HepG2 (cell line): ENCODE results near the gene PRM3. TPM values are rescaled to one million over a fixed set of nuclear protein-coding genes. Genes with fewer than 3 reads are reported as not detected.

ENCODE experiments used
- FOXA3 ChIP-seq: IDR thresholded peaks from 2 replicates; pipeline ENCODE4 v1.6.1; 2016; ENCODE audit warnings: missing genetic modification reagents, missing compliant biosample characterization
- FOXJ3 ChIP-seq: sonication (generic); formaldehyde crosslinking; IDR thresholded peaks from 2 replicates; pipeline ENCODE4 v1.4.0; 2020; ENCODE audit warnings: missing genetic modification reagents, mild to moderate bottlenecking, borderline replicate concordance
- FOXM1 ChIP-seq: sonication (generic); formaldehyde crosslinking; IDR thresholded peaks from 2 replicates; pipeline ENCODE4 v1.5.0; 2020; ENCODE audit warnings: missing genetic modification reagents
- HMG20A ChIP-seq: IDR thresholded peaks from 2 replicates; pipeline ENCODE4 v1.6.1; 2016; ENCODE audit warnings: borderline replicate concordance
- MLLT10 ChIP-seq: sonication (generic); formaldehyde crosslinking; IDR thresholded peaks from 2 replicates; pipeline ENCODE4 v1.4.0; 2020; ENCODE audit warnings: missing genetic modification reagents
- NR2F1 ChIP-seq, 2 experiments: fragments of 450-650 bp in 1 of 2; formaldehyde crosslinking in 1 of 2; IDR thresholded peaks; 2 replicates each; pipeline versions ENCODE4 v1.5.0 to v1.6.1; 2016 to 2020; ENCODE audit warnings: mild to moderate bottlenecking in 1 of 2, missing compliant biosample characterization in 1 of 2, missing genetic modification reagents in 1 of 2, moderate library complexity in 1 of 2
- PHF8 ChIP-seq: sonication (generic); formaldehyde crosslinking; IDR thresholded peaks from 2 replicates; pipeline ENCODE4 v1.5.0; 2020; ENCODE audit warnings: missing genetic modification reagents
- PPARG ChIP-seq: conservative IDR thresholded peaks from 2 replicates; pipeline ENCODE4 v1.6.1; 2016; ENCODE audit warnings: missing biosample characterization, missing genetic modification reagents
- RAD21 ChIP-seq: fragments of 450-650 bp; formaldehyde crosslinking; IDR thresholded peaks from 2 replicates; pipeline ENCODE4 v1.5.0; 2020; ENCODE audit warnings: mild to moderate bottlenecking
- RARA ChIP-seq: IDR thresholded peaks from 2 replicates; pipeline ENCODE4 v1.6.1; 2016; ENCODE audit warnings: missing genetic modification reagents, missing compliant biosample characterization
- RFXAP ChIP-seq: sonication (generic); formaldehyde crosslinking; IDR thresholded peaks from 2 replicates; pipeline ENCODE4 v1.4.0; 2020; ENCODE audit warnings: missing genetic modification reagents, borderline replicate concordance
- SALL1 ChIP-seq: sonication (generic); formaldehyde crosslinking; IDR thresholded peaks from 2 replicates; pipeline ENCODE4 v1.8.0; 2022; ENCODE audit warnings: mild to moderate bottlenecking, missing genetic modification reagents
- SNAPC2 ChIP-seq: sonication (generic); formaldehyde crosslinking; IDR thresholded peaks from 2 replicates; pipeline ENCODE4 v1.8.1; 2022; ENCODE audit warnings: mild to moderate bottlenecking, missing genetic modification reagents
- ZBTB42 ChIP-seq: sonication (generic); formaldehyde crosslinking; IDR thresholded peaks from 2 replicates; pipeline ENCODE4 v1.5.0; 2020; ENCODE audit warnings: mild to moderate bottlenecking, missing genetic modification reagents
- ZNF121 ChIP-seq: sonication (generic); formaldehyde crosslinking; IDR thresholded peaks from 2 replicates; pipeline ENCODE4 v1.5.0; 2020; ENCODE audit warnings: mild to moderate bottlenecking, missing genetic modification reagents
- ZNF160 ChIP-seq: sonication (generic); formaldehyde crosslinking; IDR thresholded peaks from 2 replicates; pipeline ENCODE4 v1.8.0; 2022; ENCODE audit warnings: mild to moderate bottlenecking, inconsistent platforms, missing genetic modification reagents
- ZNF234 ChIP-seq: sonication (generic); formaldehyde crosslinking; conservative IDR thresholded peaks from 2 replicates; pipeline ENCODE4 v1.5.1; 2020; ENCODE audit warnings: mild to moderate bottlenecking, missing genetic modification reagents
- polyA plus RNA-seq, 8 experiments: library from polyadenylated mRNA; depleted of rRNA in 3 of 8; stranded (reverse) in 7 of 8; unstranded in 1 of 8; fragments of >200 nt; fragmentation: Illumina TruSeq in 4 of 8; extraction: Trizol in 4 of 8; gene quantifications; 2 replicates each; pipeline versions ENCODE4 v1.2.1 to v1.2.3, GENCODE V29; 2011 to 2016; ENCODE audit warnings: low read depth in 4 of 8, missing spikeins in 1 of 8, mixed read lengths in 1 of 8; ENCODE audit not compliant: insufficient read depth in 1 of 8
- total RNA-seq, 5 experiments: library from RNA; depleted of rRNA; stranded (reverse); fragments of >200 nt; fragmentation: Illumina TruSeq; extraction: Trizol; gene quantifications; 2 replicates each; pipeline ENCODE4 v1.2.3, GENCODE V29; 2016; ENCODE audit warnings: low read depth in 1 of 5
- TF ChIP-seq, protein P1 (sequence below): IDR thresholded peaks from 2 replicates; pipeline ENCODE4 v1.6.1; 2016; ENCODE audit warnings: control low read depth
- TF ChIP-seq, protein P2 (sequence below): sonication (generic); formaldehyde crosslinking; IDR thresholded peaks from 2 replicates; pipeline ENCODE4 v1.4.0; 2020; ENCODE audit warnings: missing genetic modification reagents, mild to moderate bottlenecking, borderline replicate concordance
- TF ChIP-seq, protein P3 (sequence below): sonication (generic); IDR thresholded peaks from 2 replicates; pipeline ENCODE4 v1.6.1; 2016; ENCODE audit warnings: low read depth, borderline replicate concordance

The PRM3 gene
- total and polyA plus RNA-seq, 2 of the 13 experiments (the other 11 are each of a cell fraction or from before 2014, with no cell fraction given): not detected

DNA sequence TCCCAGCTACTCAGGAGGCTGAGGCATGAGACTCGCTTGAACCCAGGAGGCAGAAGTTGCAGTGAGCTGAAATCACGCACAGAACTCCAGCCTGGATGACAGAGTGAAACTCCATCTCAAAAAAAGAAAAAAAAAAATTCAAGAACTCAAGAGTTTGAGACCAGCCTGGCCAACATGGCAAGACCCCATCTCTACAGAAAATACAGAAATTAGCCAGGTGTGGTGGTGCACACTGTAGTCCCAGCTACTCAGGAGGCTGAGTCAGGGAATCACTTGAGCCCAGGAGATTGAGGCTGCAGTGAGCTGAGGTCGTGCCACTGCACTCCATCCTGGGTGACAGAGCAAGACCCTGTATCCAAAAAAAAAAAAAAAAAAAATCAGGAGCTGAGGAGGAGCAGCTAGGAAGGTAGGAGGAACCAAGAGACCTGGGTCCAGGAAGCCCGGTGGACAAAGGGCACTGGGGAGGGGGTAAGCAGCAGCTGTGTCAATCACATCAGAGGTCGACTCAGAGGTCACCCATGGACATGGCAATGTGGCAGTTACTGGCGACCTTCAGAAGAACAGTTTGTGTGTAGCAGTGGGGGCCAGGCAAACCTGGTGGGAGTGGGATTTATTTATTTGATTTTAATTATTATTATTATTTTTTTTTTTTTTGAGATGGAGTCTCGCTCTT is 18.8 kb upstream of the PRM3 start (continued):
- TF ChIP-seq ZNF234 (CRISPR knock-in tag): no peak
- TF ChIP-seq ZBTB42 (CRISPR knock-in tag): 0 out of 2 replicates have a peak, but pooled peaks have one; percentile 74
- 0 out of 2 replicates have a peak, but pooled peaks have one; percentile 4 for TF ChIP-seq MLLT10
- 0 out of 2 replicates have a peak, but pooled peaks have one; percentile 13 for TF ChIP-seq HMG20A (CRISPR knock-in tag)
- no peak for TF ChIP-seq PHF8 (CRISPR knock-in tag)
- TF ChIP-seq, protein P1, sequence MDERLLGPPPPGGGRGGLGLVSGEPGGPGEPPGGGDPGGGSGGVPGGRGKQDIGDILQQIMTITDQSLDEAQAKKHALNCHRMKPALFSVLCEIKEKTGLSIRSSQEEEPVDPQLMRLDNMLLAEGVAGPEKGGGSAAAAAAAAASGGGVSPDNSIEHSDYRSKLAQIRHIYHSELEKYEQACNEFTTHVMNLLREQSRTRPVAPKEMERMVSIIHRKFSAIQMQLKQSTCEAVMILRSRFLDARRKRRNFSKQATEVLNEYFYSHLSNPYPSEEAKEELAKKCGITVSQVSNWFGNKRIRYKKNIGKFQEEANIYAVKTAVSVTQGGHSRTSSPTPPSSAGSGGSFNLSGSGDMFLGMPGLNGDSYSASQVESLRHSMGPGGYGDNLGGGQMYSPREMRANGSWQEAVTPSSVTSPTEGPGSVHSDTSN (CRISPR knock-in tag): peak; percentile 79
- no peak for TF ChIP-seq RFXAP (CRISPR knock-in tag)
- TF ChIP-seq FOXM1 (CRISPR knock-in tag): no peak
- peak; percentile 52; the same call in 1 of the 2 replicates for TF ChIP-seq SALL1 (CRISPR knock-in tag)
- TF ChIP-seq FOXJ3: no peak; the same call in 1 of the 2 replicates
- peak; percentile 70 for TF ChIP-seq RARA (CRISPR knock-in tag)
- TF ChIP-seq, protein P2, sequence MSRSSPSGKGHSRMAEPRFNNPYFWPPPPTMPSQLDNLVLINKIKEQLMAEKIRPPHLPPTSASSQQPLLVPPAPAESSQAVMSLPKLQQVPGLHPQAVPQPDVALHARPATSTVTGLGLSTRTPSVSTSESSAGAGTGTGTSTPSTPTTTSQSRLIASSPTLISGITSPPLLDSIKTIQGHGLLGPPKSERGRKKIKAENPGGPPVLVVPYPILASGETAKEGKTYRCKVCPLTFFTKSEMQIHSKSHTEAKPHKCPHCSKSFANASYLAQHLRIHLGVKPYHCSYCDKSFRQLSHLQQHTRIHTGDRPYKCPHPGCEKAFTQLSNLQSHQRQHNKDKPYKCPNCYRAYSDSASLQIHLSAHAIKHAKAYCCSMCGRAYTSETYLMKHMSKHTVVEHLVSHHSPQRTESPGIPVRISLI (CRISPR knock-in tag): peak; percentile 80; the same call in 1 of the 2 replicates
- TF ChIP-seq NR2F1 (CRISPR knock-in tag; IDR thresholded peaks at IDR 0.05): peak in 1 of 2 experiments; percentile 79; a peak in 3 of 4 replicates
- TF ChIP-seq RAD21 (CRISPR knock-in tag): no peak
- no peak for TF ChIP-seq ZNF160 (CRISPR knock-in tag)
- TF ChIP-seq ZNF121: peak; percentile 84
- peak; percentile 77 for TF ChIP-seq PPARG (CRISPR knock-in tag)
- TF ChIP-seq, protein P3, sequence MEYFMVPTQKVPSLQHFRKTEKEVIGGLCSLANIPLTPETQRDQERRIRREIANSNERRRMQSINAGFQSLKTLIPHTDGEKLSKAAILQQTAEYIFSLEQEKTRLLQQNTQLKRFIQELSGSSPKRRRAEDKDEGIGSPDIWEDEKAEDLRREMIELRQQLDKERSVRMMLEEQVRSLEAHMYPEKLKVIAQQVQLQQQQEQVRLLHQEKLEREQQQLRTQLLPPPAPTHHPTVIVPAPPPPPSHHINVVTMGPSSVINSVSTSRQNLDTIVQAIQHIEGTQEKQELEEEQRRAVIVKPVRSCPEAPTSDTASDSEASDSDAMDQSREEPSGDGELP: peak; percentile 75
- 0 out of 2 replicates have a peak, but pooled peaks have one; percentile 29 for TF ChIP-seq SNAPC2 (CRISPR knock-in tag)
- peak; percentile 29; the same call in 1 of the 2 replicates for TF ChIP-seq FOXA3 (CRISPR knock-in tag)
- TF ChIP-seq, all 625 proteins: peak for 50
